Fibroblast of lung (primary cell): ENCODE data around the gene BAZ2B.

Source experiments
- CTCF ChIP-seq, 2 donors: IDR thresholded peaks in 1 of 2; conservative IDR thresholded peaks in 1 of 2; 1 replicate in 1 of 2; 2 replicates in 1 of 2; pipeline ENCODE4 v1.5.1; 2011 to 2012; ENCODE audit warnings: low read length in 2 of 2, control low read depth in 1 of 2, inconsistent platforms in 1 of 2, low read depth in 1 of 2, mild to moderate bottlenecking in 1 of 2
- EZH2 ChIP-seq: IDR thresholded peaks from 2 replicates; pipeline ENCODE4 v1.5.1; 2012; ENCODE audit warnings: low read length, control low read depth, mild to moderate bottlenecking; ENCODE audit errors: missing control alignments

DNA sequence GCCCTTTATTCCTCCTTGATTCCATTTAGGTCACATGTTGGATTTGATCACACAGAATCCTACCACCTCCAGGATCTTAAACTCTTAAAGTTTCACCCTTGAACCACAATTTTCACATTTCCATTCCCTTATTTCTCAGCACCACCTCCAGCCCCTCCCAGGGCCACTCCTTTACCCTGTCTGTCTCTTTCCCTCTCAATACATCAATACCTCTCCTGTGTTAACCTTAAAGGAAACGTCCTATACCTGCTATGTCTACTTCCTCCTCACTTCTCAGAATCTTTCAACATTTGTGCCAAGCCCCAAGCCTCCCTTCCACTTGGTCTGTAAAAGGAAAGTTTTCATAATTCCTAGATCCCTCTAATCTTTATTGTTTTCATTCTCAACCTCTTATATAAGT, 158.8 kb downstream of the BAZ2B start:
- TF ChIP-seq CTCF (conservative IDR thresholded peaks at IDR 0.05 in 1 of 2, IDR thresholded peaks at IDR 0.05 in 1 of 2; ENCODE audit: low read depth in 1 of 2, low read length in 2 of 2) (no peak), EZH2 (no peak)
